Measurements from ENCODE around the gene NEUROD2.

DNA sequence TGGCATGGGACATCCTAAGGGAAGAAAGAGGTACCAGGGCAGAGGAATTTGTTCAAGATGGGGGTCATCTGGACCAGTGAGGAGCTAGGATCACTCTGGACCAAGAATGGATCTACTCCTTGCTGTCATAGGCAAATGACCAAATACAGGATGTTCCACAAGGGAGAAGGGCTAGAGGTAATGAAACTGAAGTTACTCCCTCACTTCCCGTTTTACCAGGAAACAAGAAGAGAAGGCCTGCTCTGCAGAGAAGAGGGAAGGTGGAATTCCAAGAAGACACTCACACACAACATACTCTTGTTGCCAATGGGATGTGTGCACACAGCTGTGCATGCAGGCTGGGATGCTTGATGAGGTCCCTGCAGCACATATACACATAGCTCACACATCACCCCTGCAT, 38.6 kb downstream of the NEUROD2 start:
- TF ChIP-seq POLR2A (IDR thresholded peaks at IDR 0.05) = no peak
- TF ChIP-seq, protein P1, sequence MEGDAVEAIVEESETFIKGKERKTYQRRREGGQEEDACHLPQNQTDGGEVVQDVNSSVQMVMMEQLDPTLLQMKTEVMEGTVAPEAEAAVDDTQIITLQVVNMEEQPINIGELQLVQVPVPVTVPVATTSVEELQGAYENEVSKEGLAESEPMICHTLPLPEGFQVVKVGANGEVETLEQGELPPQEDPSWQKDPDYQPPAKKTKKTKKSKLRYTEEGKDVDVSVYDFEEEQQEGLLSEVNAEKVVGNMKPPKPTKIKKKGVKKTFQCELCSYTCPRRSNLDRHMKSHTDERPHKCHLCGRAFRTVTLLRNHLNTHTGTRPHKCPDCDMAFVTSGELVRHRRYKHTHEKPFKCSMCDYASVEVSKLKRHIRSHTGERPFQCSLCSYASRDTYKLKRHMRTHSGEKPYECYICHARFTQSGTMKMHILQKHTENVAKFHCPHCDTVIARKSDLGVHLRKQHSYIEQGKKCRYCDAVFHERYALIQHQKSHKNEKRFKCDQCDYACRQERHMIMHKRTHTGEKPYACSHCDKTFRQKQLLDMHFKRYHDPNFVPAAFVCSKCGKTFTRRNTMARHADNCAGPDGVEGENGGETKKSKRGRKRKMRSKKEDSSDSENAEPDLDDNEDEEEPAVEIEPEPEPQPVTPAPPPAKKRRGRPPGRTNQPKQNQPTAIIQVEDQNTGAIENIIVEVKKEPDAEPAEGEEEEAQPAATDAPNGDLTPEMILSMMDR (IDR thresholded peaks at IDR 0.05) = no peak
